HepG2 (cell line): Measurements from ENCODE around the gene ZBTB46. TPM values are rescaled to one million over a fixed set of nuclear protein-coding genes. Genes with fewer than 3 reads are reported as not detected.
A peak's percentile ranks its signal among the peaks of the same experiment; 100 is the strongest.

Experiments
- GRHL1 ChIP-seq: sonication (generic); formaldehyde crosslinking; conservative IDR thresholded peaks from 2 replicates; pipeline ENCODE4 v1.8.0; 2022; ENCODE audit warnings: missing genetic modification reagents
- KAT2B ChIP-seq: fragments of 150-350 bp; IDR thresholded peaks from 2 replicates; pipeline ENCODE4 v1.6.1; 2014; ENCODE audit warnings: low read depth, low read length, borderline replicate concordance
- KDM2A ChIP-seq: sonication (generic); formaldehyde crosslinking; IDR thresholded peaks from 2 replicates; pipeline ENCODE4 v1.4.0; 2020; ENCODE audit warnings: low read depth, missing genetic modification reagents, borderline replicate concordance
- KDM4B ChIP-seq: sonication (generic); formaldehyde crosslinking; IDR thresholded peaks from 2 replicates; pipeline ENCODE4 v1.4.0; 2020; ENCODE audit warnings: missing genetic modification reagents
- KDM5A ChIP-seq: fragments of 200-600 bp; sonication (generic); IDR thresholded peaks from 2 replicates; pipeline ENCODE4 v1.7.0; 2018; ENCODE audit warnings: antibody characterized with exemption, mild to moderate bottlenecking, low read length, borderline replicate concordance
- PHB2 ChIP-seq: fragments of 450-650 bp; IDR thresholded peaks from 2 replicates; pipeline ENCODE4 v1.6.1; 2018; ENCODE audit not compliant: partially characterized antibody
- POGK ChIP-seq: sonication (generic); formaldehyde crosslinking; conservative IDR thresholded peaks from 2 replicates; pipeline ENCODE4 v1.8.0; 2022; ENCODE audit warnings: mild to moderate bottlenecking, moderate library complexity, missing genetic modification reagents
- SKI ChIP-seq: fragments of 450-650 bp; IDR thresholded peaks from one replicate; pipeline ENCODE4 v1.6.1; 2018; ENCODE audit warnings: mild to moderate bottlenecking; ENCODE audit not compliant: partially characterized antibody
- SMARCC2 ChIP-seq: fragments of 450-650 bp; IDR thresholded peaks from 2 replicates; pipeline ENCODE4 v1.6.1; 2017; ENCODE audit warnings: antibody characterized with exemption, mild to moderate bottlenecking
- THAP9 ChIP-seq: sonication (generic); formaldehyde crosslinking; IDR thresholded peaks from 2 replicates; pipeline ENCODE4; 2020; ENCODE audit warnings: missing genetic modification reagents, mild to moderate bottlenecking, borderline replicate concordance
- YEATS2 ChIP-seq: sonication (generic); formaldehyde crosslinking; IDR thresholded peaks from 2 replicates; pipeline ENCODE4 v1.4.0; 2020; ENCODE audit warnings: missing genetic modification reagents, borderline replicate concordance
- YY1 ChIP-seq: IDR thresholded peaks from 2 replicates; pipeline ENCODE4 v1.6.1; 2011; ENCODE audit warnings: low read length, low read depth, moderate library complexity, mild to moderate bottlenecking; ENCODE audit not compliant: insufficient read depth, insufficient replicate concordance
- ZBTB43 ChIP-seq: sonication (generic); formaldehyde crosslinking; conservative IDR thresholded peaks from 2 replicates; pipeline ENCODE4 v1.4.0; 2020; ENCODE audit warnings: missing genetic modification reagents
- ZNF20 ChIP-seq: sonication (generic); formaldehyde crosslinking; IDR thresholded peaks from 2 replicates; pipeline ENCODE4 v1.4.0; 2020; ENCODE audit warnings: mild to moderate bottlenecking, moderate library complexity, missing genetic modification reagents
- ZNF276 ChIP-seq: sonication (generic); formaldehyde crosslinking; IDR thresholded peaks from 2 replicates; pipeline ENCODE4 v1.4.0; 2020; ENCODE audit warnings: mild to moderate bottlenecking, low read depth, missing genetic modification reagents
- ZNF296 ChIP-seq: sonication (generic); formaldehyde crosslinking; conservative IDR thresholded peaks from 2 replicates; pipeline ENCODE4 v1.5.0; 2020; ENCODE audit warnings: mild to moderate bottlenecking, missing genetic modification reagents
- ZNF496 ChIP-seq: sonication (generic); formaldehyde crosslinking; IDR thresholded peaks from 2 replicates; pipeline ENCODE4 v1.8.1; 2023; ENCODE audit warnings: mild to moderate bottlenecking, moderate library complexity, missing genetic modification reagents; ENCODE audit not compliant: insufficient replicate concordance
- ZNF883 ChIP-seq: sonication (generic); formaldehyde crosslinking; IDR thresholded peaks from 2 replicates; pipeline ENCODE4 v1.5.1; 2020; ENCODE audit warnings: mild to moderate bottlenecking, missing genetic modification reagents; ENCODE audit errors: not compliant biosample characterization
- polyA plus RNA-seq, 8 experiments: library from polyadenylated mRNA; depleted of rRNA in 3 of 8; stranded (reverse) in 7 of 8; unstranded in 1 of 8; fragments of >200 nt; fragmentation: Illumina TruSeq in 4 of 8; extraction: Trizol in 4 of 8; gene quantifications; 2 replicates each; pipeline versions ENCODE4 v1.2.1 to v1.2.3, GENCODE V29; 2011 to 2016; ENCODE audit warnings: low read depth in 4 of 8, missing spikeins in 1 of 8, mixed read lengths in 1 of 8; ENCODE audit not compliant: insufficient read depth in 1 of 8
- total RNA-seq, 5 experiments: library from RNA; depleted of rRNA; stranded (reverse); fragments of >200 nt; fragmentation: Illumina TruSeq; extraction: Trizol; gene quantifications; 2 replicates each; pipeline ENCODE4 v1.2.3, GENCODE V29; 2016; ENCODE audit warnings: low read depth in 1 of 5

ZBTB46 gene
- total and polyA plus RNA-seq, 2 of the 13 experiments (the other 11 are each of a cell fraction or from before 2014, with no cell fraction given) = 1.6 to 13.5 TPM

- TF ChIP-seq ZNF276 (CRISPR knock-in tag) (0 out of 2 replicates have a peak, but pooled peaks have one; percentile 31), ZBTB43 (CRISPR knock-in tag) (peak; percentile 96), POGK (CRISPR knock-in tag) (peak; percentile 98), YEATS2 (peak; percentile 93; the same call in 1 of the 2 replicates), ZNF20 (CRISPR knock-in tag) (0 out of 2 replicates have a peak, but pooled peaks have one; percentile 52), THAP9 (CRISPR knock-in tag) (peak; percentile 88; the same call in 1 of the 2 replicates), ZNF496 (CRISPR knock-in tag) (no peak), GRHL1 (CRISPR knock-in tag) (no peak), YY1 (peak; percentile 69), KDM2A (peak; percentile 98), KDM5A (peak; percentile 35; the same call in 1 of the 2 replicates), KAT2B (no peak), SKI (peak; percentile 93), PHB2 (no peak), KDM4B (CRISPR knock-in tag) (peak; percentile 97), ZNF883 (CRISPR knock-in tag) (peak; percentile 99), SMARCC2 (no peak), ZNF296 (CRISPR knock-in tag) (peak; percentile 90)
Measured at GRCh38 chr20:63740627-63741353, 90.3 kb downstream of the ZBTB46 start (continued).
